NCI-H2081 (cell line): ENCODE results near the gene DNAL1.
"Not testable (repeated sequence)": the region's sequence is repeated elsewhere in the genome, so short reads cannot be mapped to it uniquely, and the experiment has no call there.

ENCODE experiments used
- DNase-seq, 2 experiments: peaks; one replicate each; lab custom pipeline; 2025; lab: John Stamatoyannopoulos, UW

The DNAL1 gene

GRCh38 chr14:73644531-73645247, at the start of gene DNAL1:
DNAL1 (plus strand) TSS chr14:73644986; CDS start chr14:73645040, 54 bp downstream.
- peak; percentile 90 to 93 for DNase-seq

- no peak for DNase-seq
Measured at GRCh38 chr14:73599499-73599898, 45.3 kb upstream of the DNAL1 start.

GRCh38 chr14:73602994-73603393, 41.8 kb upstream of the DNAL1 start:
- no peak for DNase-seq

GRCh38 chr14:73606271-73606670, 38.5 kb upstream of the DNAL1 start:
- DNase-seq: no peak

- no peak for DNase-seq
Measured at GRCh38 chr14:73607241-73607640, 37.5 kb upstream of the DNAL1 start.

GRCh38 chr14:73610687-73611086, 34.1 kb upstream of the DNAL1 start:
- DNase-seq: peak in 1 of 2 experiments; percentile 17

- peak; percentile 9 to 58 for DNase-seq
Measured at GRCh38 chr14:73612339-73613045, 32.3 kb upstream of the DNAL1 start, which contains the start of gene ACOT6. ACOT6 (plus strand) TSS chr14:73612517; CDS start chr14:73612572, 55 bp downstream.

- no peak for DNase-seq
Measured at GRCh38 chr14:73613046-73613383, 31.8 kb upstream of the DNAL1 start.

- DNase-seq: no peak
Measured at GRCh38 chr14:73613419-73613963, 31.3 kb upstream of the DNAL1 start.

- no peak for DNase-seq
Measured at GRCh38 chr14:73616831-73617230, 28.0 kb upstream of the DNAL1 start.

GRCh38 chr14:73619524-73619923, 25.3 kb upstream of the DNAL1 start:
- DNase-seq: no peak

GRCh38 chr14:73620268-73620667, 24.5 kb upstream of the DNAL1 start:
- DNase-seq: no peak

- DNase-seq: no peak
Measured at GRCh38 chr14:73623504-73624054, 21.2 kb upstream of the DNAL1 start.

- no peak for DNase-seq
Measured at GRCh38 chr14:73625706-73626105, 19.1 kb upstream of the DNAL1 start.

GRCh38 chr14:73627151-73627558, 17.6 kb upstream of the DNAL1 start:
- DNase-seq: no peak

- DNase-seq: no peak
Measured at GRCh38 chr14:73630009-73630780, 14.6 kb upstream of the DNAL1 start.

GRCh38 chr14:73633116-73634010, 11.4 kb upstream of the DNAL1 start:
- DNase-seq: peak; percentile 51 to 77

- peak; percentile 67 to 76 for DNase-seq
Measured at GRCh38 chr14:73634011-73634833, 10.6 kb upstream of the DNAL1 start.

- not testable (repeated sequence) for DNase-seq
Measured at GRCh38 chr14:73636355-73636754, 8.4 kb upstream of the DNAL1 start.

- DNase-seq: no peak
Measured at GRCh38 chr14:73637830-73638229, 7.0 kb upstream of the DNAL1 start.
